Ishikawa (cell line): Measurements from ENCODE around the gene TRIM33.
A peak's percentile ranks its signal among the peaks of the same experiment; 100 is the strongest.

ENCODE experiments used
- CEBPB ChIP-seq: IDR thresholded peaks from 2 replicates; pipeline ENCODE4 v1.6.1; 2012
- CREB1 ChIP-seq: IDR thresholded peaks from 2 replicates; pipeline ENCODE4 v1.6.1; 2012; ENCODE audit warnings: low read depth
- EGR1 ChIP-seq: IDR thresholded peaks from 2 replicates; pipeline ENCODE4 v1.6.1; 2012
- EP300 ChIP-seq: IDR thresholded peaks from 2 replicates; pipeline ENCODE4 v1.6.1; 2012; ENCODE audit warnings: borderline replicate concordance
- FOXM1 ChIP-seq: IDR thresholded peaks from 2 replicates; pipeline ENCODE4 v1.6.1; 2012; ENCODE audit warnings: low read depth, borderline replicate concordance
- NFIC ChIP-seq: IDR thresholded peaks from 2 replicates; pipeline ENCODE4 v1.6.1; 2012
- RAD21 ChIP-seq: IDR thresholded peaks from 2 replicates; pipeline ENCODE4 v1.6.1; 2012; ENCODE audit warnings: low read depth
- TAF1 ChIP-seq: IDR thresholded peaks from 2 replicates; pipeline ENCODE4 v1.6.1; 2012; ENCODE audit warnings: low read depth, mild to moderate bottlenecking
- TCF12 ChIP-seq: IDR thresholded peaks from 2 replicates; pipeline ENCODE4 v1.6.1; 2012; ENCODE audit warnings: low read depth
- TEAD4 ChIP-seq: IDR thresholded peaks from 2 replicates; pipeline ENCODE4 v1.6.1; 2012
- YY1 ChIP-seq: IDR thresholded peaks from 2 replicates; pipeline ENCODE4 v1.6.1; 2012; ENCODE audit warnings: low read depth
- ZBTB7A ChIP-seq: IDR thresholded peaks from 2 replicates; pipeline ENCODE4 v1.6.1; 2012; ENCODE audit warnings: low read depth
- TF ChIP-seq, protein P1 (sequence below): IDR thresholded peaks from 2 replicates; pipeline ENCODE4 v1.6.1; 2012
- TF ChIP-seq, protein P2 (sequence below): IDR thresholded peaks from 2 replicates; pipeline ENCODE4 v1.6.1; 2012; ENCODE audit warnings: low read depth, mild to moderate bottlenecking
- TF ChIP-seq, protein P3 (sequence below): IDR thresholded peaks from 2 replicates; pipeline ENCODE4 v1.6.1; 2012

The TRIM33 gene

DNA sequence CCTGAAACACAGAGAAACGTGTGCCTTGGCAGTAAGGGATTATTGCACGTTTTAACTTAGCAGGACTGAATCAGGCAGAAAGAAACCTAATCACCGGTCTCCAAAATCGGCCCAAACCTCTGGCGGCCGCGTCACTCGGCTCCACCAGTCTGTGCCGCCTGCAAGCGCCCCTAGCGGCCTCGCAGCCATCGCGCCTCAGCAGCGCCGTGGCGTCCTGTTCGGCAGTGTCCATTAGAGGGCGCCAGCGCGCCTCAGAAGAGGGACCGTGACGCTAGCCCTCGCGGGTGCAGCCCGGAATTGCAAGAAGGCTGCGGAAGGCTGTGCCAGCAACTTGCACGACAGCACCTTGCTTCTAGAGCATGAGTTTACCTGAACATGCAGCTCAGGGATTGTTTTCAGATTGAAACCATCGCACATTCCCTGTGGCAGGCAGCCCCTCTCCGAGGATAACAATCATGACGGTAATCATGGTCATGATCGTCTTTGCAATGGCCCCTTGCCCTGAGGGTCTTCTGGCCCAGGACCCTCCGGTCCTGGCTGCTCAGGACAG lies 164.4 kb downstream of the TRIM33 start:
- 0 out of 2 replicates have a peak, but pooled peaks have one; percentile 65 for TF ChIP-seq ZBTB7A
- peak; percentile 37; the same call in 1 of the 2 replicates for TF ChIP-seq TEAD4
- no peak for TF ChIP-seq TCF12
- TF ChIP-seq NFIC = 0 out of 2 replicates have a peak, but pooled peaks have one; percentile 29
- 0 out of 2 replicates have a peak, but pooled peaks have one; percentile 16 for TF ChIP-seq CEBPB
- peak; percentile 98 for TF ChIP-seq RAD21
- 0 out of 2 replicates have a peak, but pooled peaks have one; percentile 31 for TF ChIP-seq CREB1
- no peak for TF ChIP-seq EP300
- 0 out of 2 replicates have a peak, but pooled peaks have one; percentile 35 for TF ChIP-seq TAF1
- 0 out of 2 replicates have a peak, but pooled peaks have one; percentile 62 for TF ChIP-seq YY1
- TF ChIP-seq, protein P1, sequence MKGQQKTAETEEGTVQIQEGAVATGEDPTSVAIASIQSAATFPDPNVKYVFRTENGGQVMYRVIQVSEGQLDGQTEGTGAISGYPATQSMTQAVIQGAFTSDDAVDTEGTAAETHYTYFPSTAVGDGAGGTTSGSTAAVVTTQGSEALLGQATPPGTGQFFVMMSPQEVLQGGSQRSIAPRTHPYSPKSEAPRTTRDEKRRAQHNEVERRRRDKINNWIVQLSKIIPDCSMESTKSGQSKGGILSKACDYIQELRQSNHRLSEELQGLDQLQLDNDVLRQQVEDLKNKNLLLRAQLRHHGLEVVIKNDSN = peak; percentile 43; the same call in 1 of the 2 replicates
- TF ChIP-seq, protein P2, sequence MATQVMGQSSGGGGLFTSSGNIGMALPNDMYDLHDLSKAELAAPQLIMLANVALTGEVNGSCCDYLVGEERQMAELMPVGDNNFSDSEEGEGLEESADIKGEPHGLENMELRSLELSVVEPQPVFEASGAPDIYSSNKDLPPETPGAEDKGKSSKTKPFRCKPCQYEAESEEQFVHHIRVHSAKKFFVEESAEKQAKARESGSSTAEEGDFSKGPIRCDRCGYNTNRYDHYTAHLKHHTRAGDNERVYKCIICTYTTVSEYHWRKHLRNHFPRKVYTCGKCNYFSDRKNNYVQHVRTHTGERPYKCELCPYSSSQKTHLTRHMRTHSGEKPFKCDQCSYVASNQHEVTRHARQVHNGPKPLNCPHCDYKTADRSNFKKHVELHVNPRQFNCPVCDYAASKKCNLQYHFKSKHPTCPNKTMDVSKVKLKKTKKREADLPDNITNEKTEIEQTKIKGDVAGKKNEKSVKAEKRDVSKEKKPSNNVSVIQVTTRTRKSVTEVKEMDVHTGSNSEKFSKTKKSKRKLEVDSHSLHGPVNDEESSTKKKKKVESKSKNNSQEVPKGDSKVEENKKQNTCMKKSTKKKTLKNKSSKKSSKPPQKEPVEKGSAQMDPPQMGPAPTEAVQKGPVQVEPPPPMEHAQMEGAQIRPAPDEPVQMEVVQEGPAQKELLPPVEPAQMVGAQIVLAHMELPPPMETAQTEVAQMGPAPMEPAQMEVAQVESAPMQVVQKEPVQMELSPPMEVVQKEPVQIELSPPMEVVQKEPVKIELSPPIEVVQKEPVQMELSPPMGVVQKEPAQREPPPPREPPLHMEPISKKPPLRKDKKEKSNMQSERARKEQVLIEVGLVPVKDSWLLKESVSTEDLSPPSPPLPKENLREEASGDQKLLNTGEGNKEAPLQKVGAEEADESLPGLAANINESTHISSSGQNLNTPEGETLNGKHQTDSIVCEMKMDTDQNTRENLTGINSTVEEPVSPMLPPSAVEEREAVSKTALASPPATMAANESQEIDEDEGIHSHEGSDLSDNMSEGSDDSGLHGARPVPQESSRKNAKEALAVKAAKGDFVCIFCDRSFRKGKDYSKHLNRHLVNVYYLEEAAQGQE = no peak
- no peak for TF ChIP-seq FOXM1
- TF ChIP-seq, protein P3, sequence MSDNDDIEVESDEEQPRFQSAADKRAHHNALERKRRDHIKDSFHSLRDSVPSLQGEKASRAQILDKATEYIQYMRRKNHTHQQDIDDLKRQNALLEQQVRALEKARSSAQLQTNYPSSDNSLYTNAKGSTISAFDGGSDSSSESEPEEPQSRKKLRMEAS = peak; percentile 77
- no peak for TF ChIP-seq EGR1

DNA sequence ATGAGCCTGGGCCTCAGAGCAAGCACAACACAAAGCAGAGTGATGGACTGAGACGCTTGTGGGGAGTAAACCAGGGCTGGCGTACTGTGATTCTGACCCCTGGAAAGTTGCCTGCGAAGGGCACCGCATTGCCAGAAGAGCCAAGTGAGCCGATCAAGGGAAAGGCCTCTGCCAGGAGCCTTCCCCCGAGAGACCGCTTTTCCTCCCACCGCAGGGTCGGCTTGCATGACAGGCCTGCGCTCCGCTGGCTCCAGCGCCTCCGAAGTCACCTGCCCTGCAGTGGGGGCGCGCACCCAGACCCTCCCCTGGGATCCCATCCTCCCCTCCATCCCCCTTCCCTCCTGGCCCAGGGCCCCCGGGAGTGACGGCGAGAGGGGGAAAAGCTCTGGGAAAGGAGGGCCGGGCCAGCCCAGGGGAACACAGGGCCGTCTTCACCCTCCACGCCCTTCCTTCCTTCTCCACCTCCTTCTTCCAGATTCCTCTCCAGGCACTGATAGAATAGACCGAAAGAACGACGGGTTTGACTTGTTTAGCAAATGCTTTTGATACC lies 165.0 kb downstream of the TRIM33 start:
- TF ChIP-seq TCF12 (no peak), EGR1 (no peak), NFIC (no peak), ZBTB7A (no peak), YY1 (no peak), FOXM1 (no peak), TEAD4 (no peak), EP300 (no peak), RAD21 (no peak), TAF1 (no peak), CEBPB (no peak), CREB1 (no peak)
- TF ChIP-seq, protein P3 = no peak
- TF ChIP-seq, protein P2 = no peak
- TF ChIP-seq, protein P1 = no peak

DNA sequence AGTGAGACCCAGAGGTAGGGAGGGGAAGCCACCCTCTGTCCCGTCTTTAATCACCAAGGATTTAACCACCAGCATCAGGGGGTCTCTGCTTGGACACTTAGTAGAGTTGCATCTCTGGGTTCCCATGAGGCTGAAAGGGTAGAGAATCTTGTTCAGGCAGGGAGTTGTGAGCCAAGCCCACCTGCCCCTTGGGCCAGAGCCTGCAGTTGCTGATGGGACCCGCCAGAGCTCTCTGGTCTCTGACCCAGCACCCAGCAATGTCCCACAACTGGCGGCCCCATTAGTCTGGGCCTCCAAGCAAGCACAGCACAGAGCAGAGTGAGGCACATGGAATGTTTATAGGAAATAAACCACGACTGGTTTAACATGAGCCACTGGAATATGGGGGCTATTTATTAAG lies 166.3 kb downstream of the TRIM33 start:
- no peak for TF ChIP-seq CEBPB
- TF ChIP-seq ZBTB7A = no peak
- no peak for TF ChIP-seq CREB1
- TF ChIP-seq TAF1 = no peak
- TF ChIP-seq FOXM1 = no peak
- no peak for TF ChIP-seq TEAD4
- TF ChIP-seq EP300 = no peak
- no peak for TF ChIP-seq TCF12
- TF ChIP-seq NFIC = no peak
- TF ChIP-seq EGR1 = no peak
- no peak for TF ChIP-seq YY1
- TF ChIP-seq RAD21 = no peak
- TF ChIP-seq, protein P3 = no peak
- TF ChIP-seq, protein P1 = no peak
- TF ChIP-seq, protein P2 = no peak
